Immature natural killer cell (primary cell): ENCODE results near the gene MSRB2. TPM values are rescaled to one million over a fixed set of nuclear protein-coding genes. Genes with fewer than 3 reads are reported as not detected.

Experiments
- DNase-seq, 3 donors: peaks; one replicate each; pipeline ENCODE4 v3.0.0; 2022; ENCODE audit warnings: mixed read lengths in 1 of 3
- H3K27ac Mint-ChIP-seq, 6 donors: one replicate each; pipeline ENCODE4 v1.8.0; 2020; ENCODE audit warnings: mixed read lengths in 6 of 6, mild to moderate bottlenecking in 5 of 6, inconsistent platforms in 4 of 6, moderate library complexity in 3 of 6
- H3K27me3 Mint-ChIP-seq, 3 donors: one replicate each; pipeline ENCODE4 v1.8.0; 2020 to 2021; ENCODE audit warnings: low read depth in 3 of 3, mild to moderate bottlenecking in 3 of 3, mixed read lengths in 3 of 3, moderate library complexity in 3 of 3, inconsistent platforms in 1 of 3
- H3K36me3 Mint-ChIP-seq, 3 donors: one replicate each; pipeline ENCODE4 v1.8.0; 2020; ENCODE audit warnings: mixed read lengths in 3 of 3, inconsistent platforms in 2 of 3, mild to moderate bottlenecking in 2 of 3
- H3K4me1 Mint-ChIP-seq, 2 donors: one replicate each; pipeline ENCODE4 v1.8.0; 2020; ENCODE audit warnings: inconsistent platforms in 2 of 2, mild to moderate bottlenecking in 2 of 2, mixed read lengths in 2 of 2, moderate library complexity in 1 of 2
- H3K4me3 Mint-ChIP-seq, 5 donors: one replicate each; pipeline ENCODE4 v1.8.0; 2020; ENCODE audit warnings: mild to moderate bottlenecking in 5 of 5, mixed read lengths in 5 of 5, inconsistent platforms in 3 of 5, moderate library complexity in 3 of 5
- H3K9me3 Mint-ChIP-seq, 6 donors: one replicate each; pipeline ENCODE4 v1.8.0; 2020; ENCODE audit warnings: mild to moderate bottlenecking in 6 of 6, mixed read lengths in 6 of 6, inconsistent platforms in 4 of 6, moderate library complexity in 3 of 6
- polyA plus RNA-seq, 3 donors: library from polyadenylated mRNA; unstranded; fragments of 300-500 nt; fragmentation: Illumina TruSeq; gene quantifications; one replicate each; pipeline ENCODE4 v1.2.3, GENCODE V29; 2021

Gene MSRB2
- polyA plus RNA-seq, 3 donors from 2014 or later, result 8.4 to 9.3 (median 9.3) TPM

DNA sequence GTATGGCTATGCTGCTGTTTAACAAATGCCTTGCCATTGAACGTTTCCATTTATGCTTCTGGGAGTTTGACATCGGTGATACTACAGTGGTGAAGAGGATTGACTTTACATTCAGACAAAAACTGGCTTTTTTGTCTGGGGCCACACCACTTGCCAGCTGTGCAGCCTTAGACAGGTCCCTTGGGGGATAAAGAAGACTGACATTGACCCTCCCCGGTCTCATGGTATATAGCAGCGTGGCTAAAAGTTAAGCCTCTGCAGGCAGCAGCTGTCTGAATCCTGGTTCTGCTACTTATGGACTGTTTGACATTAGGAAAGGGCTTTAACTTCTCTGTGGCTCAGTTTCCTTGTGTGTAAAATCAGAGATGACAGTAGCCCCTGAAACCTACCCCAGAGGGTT lies 54.7 kb downstream of the MSRB2 start:
- no peaks in the 10 kb centered on the region for H3K9me3 Mint-ChIP-seq

DNA sequence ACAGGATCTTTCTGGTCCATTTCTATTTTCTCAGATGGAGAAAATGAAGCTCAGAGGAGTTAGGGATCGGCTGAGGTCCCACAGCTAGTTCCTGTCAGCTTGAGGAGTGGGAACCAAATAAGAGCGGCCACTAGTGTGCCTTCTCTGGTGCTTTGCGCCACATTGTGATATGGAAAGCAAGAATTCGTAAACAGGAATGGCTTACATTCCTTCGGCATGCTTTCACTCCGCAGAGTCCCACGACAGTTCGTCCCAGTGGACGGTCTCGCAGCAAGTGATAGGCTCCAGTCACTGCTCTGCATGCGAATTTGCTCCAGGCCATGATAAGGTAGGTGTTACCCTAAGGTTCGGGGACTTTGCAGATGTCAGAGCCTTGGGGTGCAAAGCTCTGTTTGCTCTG lies 55.2 kb downstream of the MSRB2 start:
- no peak for DNase-seq
- Mint-ChIP-seq H3K4me3 (no peak overlapping the region), H3K4me1 (no peaks in the 10 kb centered on the region), H3K9me3 (no peaks in the 10 kb centered on the region), H3K27me3 (peaks cover 0 to 4% (median 0%) of the 10 kb centered on the region in 3 donors), H3K36me3 (no peaks in the 10 kb centered on the region), H3K27ac (no peak overlapping the region)

More for the DNA sequence above, 54.7 kb downstream of the MSRB2 start:
- no peak overlapping the region for H3K27ac Mint-ChIP-seq
- H3K4me3 Mint-ChIP-seq, result no peak overlapping the region
- no peaks in the 10 kb centered on the region for H3K4me1 Mint-ChIP-seq
- no peaks in the 10 kb centered on the region for H3K36me3 Mint-ChIP-seq
- H3K27me3 Mint-ChIP-seq, result peaks cover 0 to 4% (median 0%) of the 10 kb centered on the region in 3 donors
- no peak for DNase-seq

DNA sequence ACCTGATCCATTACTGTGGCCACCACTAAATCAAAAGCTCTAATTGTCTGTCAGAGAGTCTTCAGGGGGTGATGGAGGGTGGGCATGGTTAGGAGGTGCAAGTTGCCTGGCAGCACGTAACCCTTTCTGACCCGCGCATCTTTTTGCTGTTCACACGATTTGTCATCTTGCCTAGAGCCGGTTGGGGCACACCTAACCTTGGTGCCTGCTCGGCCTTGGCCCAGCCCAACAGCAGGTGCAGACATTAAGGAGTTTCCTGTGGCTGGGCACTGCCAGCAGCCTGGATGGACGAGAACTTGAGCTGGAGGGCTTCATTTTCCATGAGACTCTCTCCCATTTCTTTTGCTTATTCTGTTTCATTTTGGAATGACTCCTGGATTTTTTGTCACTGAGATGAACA lies 55.7 kb downstream of the MSRB2 start:
- DNase-seq, result no peak
- H3K4me3 Mint-ChIP-seq, result no peak overlapping the region
- no peaks in the 10 kb centered on the region for H3K4me1 Mint-ChIP-seq
- no peaks in the 10 kb centered on the region for H3K36me3 Mint-ChIP-seq
- H3K27me3 Mint-ChIP-seq, result peaks cover 0 to 4% (median 3%) of the 10 kb centered on the region in 3 donors
- H3K9me3 Mint-ChIP-seq, result no peaks in the 10 kb centered on the region
- H3K27ac Mint-ChIP-seq, result no peak overlapping the region

DNA sequence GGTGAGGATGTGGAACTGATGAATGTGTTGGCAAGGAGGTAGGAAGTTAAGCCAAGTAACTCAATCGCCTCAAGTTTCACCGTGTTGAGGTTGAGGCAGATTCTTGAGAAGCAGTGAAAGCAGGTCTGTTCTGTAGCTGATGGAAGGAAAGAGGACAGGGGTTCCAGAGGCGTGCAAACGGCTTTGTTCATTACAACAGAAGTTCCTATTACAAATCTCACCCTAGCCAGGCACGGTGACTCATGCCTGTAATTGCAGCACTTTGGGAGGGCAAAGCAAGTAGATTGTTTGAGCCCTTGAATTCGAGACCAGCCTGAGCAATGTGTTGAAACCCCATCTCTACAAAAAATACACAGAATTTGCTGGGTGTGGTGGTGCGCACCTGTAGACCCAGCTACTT lies 59.8 kb downstream of the MSRB2 start:
- peaks cover 0 to 4% of the 10 kb centered on the region in 2 donors for H3K4me1 Mint-ChIP-seq
- peaks cover 2 to 6% (median 3%) of the 10 kb centered on the region in 3 donors for H3K27me3 Mint-ChIP-seq
- no peak for DNase-seq
- no peaks in the 10 kb centered on the region for H3K9me3 Mint-ChIP-seq
- H3K36me3 Mint-ChIP-seq, result no peaks in the 10 kb centered on the region
- H3K4me3 Mint-ChIP-seq, result no peak overlapping the region
- H3K27ac Mint-ChIP-seq, result no peak overlapping the region

DNA sequence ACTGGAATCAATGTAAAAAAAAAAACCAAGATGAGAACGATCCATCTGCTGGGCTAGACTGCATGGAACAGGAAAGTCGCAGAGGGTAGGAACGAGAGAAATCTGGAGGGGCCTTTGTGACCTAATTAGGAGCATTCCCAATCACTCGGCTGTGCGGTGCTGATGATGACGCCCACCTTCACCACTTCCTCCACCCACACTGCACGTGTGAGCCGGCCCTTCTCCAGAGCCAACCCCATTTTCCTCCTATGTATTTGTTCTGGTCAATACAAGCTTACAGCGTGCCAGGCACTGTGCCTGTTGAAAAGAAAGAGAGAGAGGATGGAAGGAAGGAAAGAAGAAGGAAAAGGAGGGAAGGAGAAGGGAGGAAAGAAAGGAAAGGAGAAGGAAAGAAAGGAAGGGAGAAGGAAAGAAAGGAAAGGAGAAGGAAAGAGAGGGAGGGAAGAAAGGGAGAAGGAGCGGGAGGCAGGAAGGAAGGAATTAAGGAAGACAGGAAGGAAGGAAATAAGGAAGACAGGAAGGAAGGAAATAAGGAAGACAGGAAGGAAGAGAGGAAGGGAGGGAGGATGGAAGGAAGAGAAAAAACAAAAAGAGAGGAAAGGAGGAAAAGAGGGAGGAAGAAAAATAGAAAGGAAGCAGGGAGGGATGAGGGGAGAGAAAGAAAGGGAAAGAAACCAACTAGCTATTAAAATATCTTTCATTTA lies 61.2 kb downstream of the MSRB2 start:
- H3K27ac Mint-ChIP-seq, result no peak overlapping the region
- H3K36me3 Mint-ChIP-seq, result no peaks in the 10 kb centered on the region
- H3K4me3 Mint-ChIP-seq, result no peak overlapping the region
- H3K27me3 Mint-ChIP-seq, result peaks cover 2 to 6% (median 3%) of the 10 kb centered on the region in 3 donors
- peaks cover 0 to 4% of the 10 kb centered on the region in 2 donors for H3K4me1 Mint-ChIP-seq
- H3K9me3 Mint-ChIP-seq, result no peaks in the 10 kb centered on the region
- DNase-seq, result no peak

DNA sequence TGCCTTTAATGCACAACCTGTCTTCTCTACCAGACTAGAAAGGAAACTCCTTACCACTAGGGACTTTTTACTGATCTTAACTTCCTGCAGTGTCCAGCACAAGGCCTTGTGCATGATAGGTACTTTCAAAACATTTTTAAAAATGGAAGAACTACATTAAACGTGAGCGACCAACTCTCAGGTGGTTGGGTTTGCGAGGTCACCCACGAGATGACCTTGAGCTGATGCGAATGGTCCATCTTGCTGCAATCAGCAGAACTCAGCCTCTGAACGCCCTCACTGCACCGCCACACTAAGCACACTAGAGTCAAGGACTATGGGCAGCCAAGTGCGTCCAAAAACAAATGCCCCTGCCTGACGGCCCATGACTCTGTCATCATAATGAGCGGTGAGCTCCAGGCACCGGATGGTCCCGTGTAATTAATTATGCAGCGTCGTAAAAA lies 61.9 kb downstream of the MSRB2 start:
- no peaks in the 10 kb centered on the region for H3K9me3 Mint-ChIP-seq
- H3K4me1 Mint-ChIP-seq, result peaks cover 0 to 4% of the 10 kb centered on the region in 2 donors

DNA sequence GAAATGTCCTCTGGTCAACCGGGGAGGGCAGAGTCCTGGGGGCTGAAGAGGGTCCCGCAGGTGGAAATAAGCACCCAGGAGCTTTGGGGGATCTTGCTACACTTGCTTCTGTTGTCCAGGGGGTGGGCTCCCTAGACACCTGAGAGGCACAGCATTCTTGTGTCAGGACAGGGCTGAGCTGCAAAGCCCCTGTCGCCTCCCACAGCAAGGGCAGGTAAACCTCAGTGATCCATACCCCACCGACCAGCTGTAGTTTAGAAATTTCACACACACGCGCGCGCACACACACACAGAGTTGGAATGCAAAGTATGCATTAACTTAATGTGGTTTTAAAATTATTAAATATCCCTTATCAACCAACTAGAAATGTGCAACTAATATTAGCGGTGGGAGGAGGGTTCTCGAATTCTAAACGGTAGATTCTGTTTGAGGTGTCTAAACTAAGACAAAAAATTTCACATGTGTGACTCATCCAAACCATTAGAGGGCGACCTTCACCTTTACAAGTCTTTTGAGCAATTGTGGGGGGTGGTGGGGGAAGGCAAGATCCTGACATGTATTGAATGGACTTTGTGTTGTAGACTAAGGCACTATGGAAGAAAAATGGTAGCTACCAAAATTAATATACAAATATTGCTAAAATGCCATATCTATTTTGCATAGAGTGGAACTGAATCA lies 62.5 kb downstream of the MSRB2 start:
- peaks cover 2 to 6% (median 3%) of the 10 kb centered on the region in 3 donors for H3K27me3 Mint-ChIP-seq
- no peak for DNase-seq

More for the DNA sequence above, 61.9 kb downstream of the MSRB2 start:
- DNase-seq, result no peak
- H3K27ac Mint-ChIP-seq, result no peak overlapping the region
- peaks cover 2 to 6% (median 3%) of the 10 kb centered on the region in 3 donors for H3K27me3 Mint-ChIP-seq
- no peak overlapping the region for H3K4me3 Mint-ChIP-seq
- H3K36me3 Mint-ChIP-seq, result no peaks in the 10 kb centered on the region

DNA sequence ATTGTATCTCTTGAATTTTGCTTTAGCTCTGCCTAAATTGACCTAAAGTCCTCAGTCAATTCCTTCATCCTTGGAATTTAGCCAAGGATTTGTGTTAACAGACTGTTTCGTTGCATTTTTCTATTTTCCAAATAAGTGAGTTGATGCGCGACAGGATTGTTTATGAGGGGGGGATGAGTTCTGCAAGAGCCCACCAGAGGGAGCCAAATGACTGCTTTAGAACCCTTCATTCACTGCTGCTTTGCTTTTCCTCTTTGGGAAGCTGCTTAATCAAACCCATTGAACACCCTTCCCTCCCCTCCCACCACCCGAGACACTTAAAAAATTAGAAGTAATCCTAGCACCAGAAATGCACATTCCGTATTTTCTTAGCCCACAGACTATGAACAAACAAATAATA lies 63.0 kb downstream of the MSRB2 start:
- Mint-ChIP-seq H3K4me3 (no peak overlapping the region), H3K9me3 (no peaks in the 10 kb centered on the region), H3K27me3 (peaks cover 2 to 6% (median 3%) of the 10 kb centered on the region in 3 donors), H3K4me1 (peaks cover 0 to 4% of the 10 kb centered on the region in 2 donors), H3K36me3 (no peaks in the 10 kb centered on the region), H3K27ac (no peak overlapping the region)
- DNase-seq, result peak in 2 of 3 donors; percentile 8 to 18

More for the DNA sequence above, 62.5 kb downstream of the MSRB2 start:
- Mint-ChIP-seq H3K36me3 (no peaks in the 10 kb centered on the region), H3K4me1 (peaks cover 0 to 4% of the 10 kb centered on the region in 2 donors), H3K4me3 (no peak overlapping the region), H3K9me3 (no peaks in the 10 kb centered on the region), H3K27ac (no peak overlapping the region)

DNA sequence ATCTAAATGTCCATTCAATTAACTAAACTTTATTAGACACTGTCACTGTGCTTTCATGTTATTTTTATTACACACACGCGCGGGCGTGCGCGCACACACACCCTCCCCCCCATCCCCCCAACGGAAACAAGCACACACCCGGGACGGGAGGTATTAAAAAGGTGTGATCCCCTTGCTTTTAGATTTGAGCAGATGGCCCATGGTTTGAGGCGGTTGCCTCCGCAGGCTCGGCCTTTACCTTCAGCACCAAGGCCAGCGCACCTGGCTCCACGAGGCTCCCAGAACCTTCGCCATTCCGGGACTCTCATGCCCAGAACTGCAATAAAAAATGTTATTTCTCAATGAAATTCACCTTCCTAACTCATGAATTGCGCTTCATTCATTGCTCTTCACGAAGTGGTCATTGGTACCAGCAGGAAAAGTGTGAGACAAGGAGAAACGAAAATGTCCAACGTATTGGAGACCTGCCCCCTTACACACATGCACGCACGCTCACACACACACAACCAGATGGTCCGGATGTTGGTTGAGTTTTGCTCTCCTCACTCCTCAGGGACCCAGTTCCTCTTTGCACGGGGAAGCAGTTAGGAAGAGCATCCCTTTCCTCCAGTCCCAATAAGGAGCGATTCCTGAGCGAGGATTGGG lies 76.0 kb downstream of the MSRB2 start:
- no peak overlapping the region for H3K4me3 Mint-ChIP-seq
- no peak overlapping the region for H3K27ac Mint-ChIP-seq
- H3K27me3 Mint-ChIP-seq, result peaks cover 8 to 38% (median 29%) of the 10 kb centered on the region in 3 donors
- DNase-seq, result no peak
- H3K36me3 Mint-ChIP-seq, result no peaks in the 10 kb centered on the region
- no peaks in the 10 kb centered on the region for H3K4me1 Mint-ChIP-seq
- H3K9me3 Mint-ChIP-seq, result peaks cover 0 to 4% (median 0%) of the 10 kb centered on the region in 6 donors

Other genes with a start within 250 kb of the MSRB2 start
- under 1 TPM in 1 of 3 donors, not detected in 2; 0.32 TPM for gene ARMC3, start 167.5 kb upstream of the MSRB2 start, polyA plus RNA-seq
- gene PTF1A, start 96.7 kb downstream of the MSRB2 start, polyA plus RNA-seq, result not detected
- gene C10orf67, start 249.2 kb downstream of the MSRB2 start, polyA plus RNA-seq, result not detected